Stimulated activated CD4-positive, alpha-beta T cell treated with anti-CD3 and anti-CD28 coated beads, Interleukin-1b, Interleukin-23, amount 100 ng/mL, for 1 hour (primary cell): Measurements from ENCODE around the gene CIITA.
"Not testable (repeated sequence)": the region's sequence is repeated elsewhere in the genome, so short reads cannot be mapped to it uniquely, and the experiment has no call there.

Experiments used
- DNase-seq, 2 donors: peaks; one replicate each; pipeline ENCODE4 v3.0.0-alpha.2; 2020; ENCODE audit warnings: low read depth in 2 of 2

Gene CIITA

DNA sequence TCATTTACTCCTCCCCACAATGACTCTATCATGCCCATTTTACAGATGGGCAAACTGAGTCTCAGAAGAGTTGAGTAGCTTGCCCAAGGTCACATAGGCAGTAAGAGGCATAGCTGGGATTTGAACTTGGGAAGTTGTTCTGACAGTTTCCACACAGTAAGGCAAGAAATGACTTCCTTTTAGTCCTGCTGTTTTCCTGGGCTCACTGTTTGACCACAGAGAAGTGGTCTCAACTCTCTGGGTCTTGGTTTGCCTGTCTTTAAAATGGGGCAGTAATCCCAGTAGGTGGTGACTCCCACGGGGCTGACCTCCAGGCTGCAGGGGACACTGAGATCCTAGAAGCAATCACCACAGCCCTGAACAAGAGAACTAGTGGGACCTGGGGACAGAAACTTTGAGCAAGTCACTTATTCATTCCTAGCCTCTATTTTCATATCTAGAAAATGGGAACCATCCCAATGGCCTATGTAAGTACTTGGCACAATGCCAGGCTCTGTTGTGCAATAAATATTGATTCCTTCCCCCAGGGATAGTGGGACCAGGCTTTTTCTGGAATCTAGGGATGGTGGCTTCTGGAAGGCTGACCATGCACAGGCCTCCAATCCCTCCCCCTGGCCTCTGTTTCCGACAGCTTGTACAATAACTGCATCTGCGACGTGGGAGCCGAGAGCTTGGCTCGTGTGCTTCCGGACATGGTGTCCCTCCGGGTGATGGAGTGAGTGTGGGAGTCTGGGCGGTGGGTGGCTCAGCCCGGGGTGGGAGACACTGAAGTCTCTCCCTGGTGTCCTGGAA, 44.7 kb downstream of the CIITA start:
- DNase-seq, result no peak

DNA sequence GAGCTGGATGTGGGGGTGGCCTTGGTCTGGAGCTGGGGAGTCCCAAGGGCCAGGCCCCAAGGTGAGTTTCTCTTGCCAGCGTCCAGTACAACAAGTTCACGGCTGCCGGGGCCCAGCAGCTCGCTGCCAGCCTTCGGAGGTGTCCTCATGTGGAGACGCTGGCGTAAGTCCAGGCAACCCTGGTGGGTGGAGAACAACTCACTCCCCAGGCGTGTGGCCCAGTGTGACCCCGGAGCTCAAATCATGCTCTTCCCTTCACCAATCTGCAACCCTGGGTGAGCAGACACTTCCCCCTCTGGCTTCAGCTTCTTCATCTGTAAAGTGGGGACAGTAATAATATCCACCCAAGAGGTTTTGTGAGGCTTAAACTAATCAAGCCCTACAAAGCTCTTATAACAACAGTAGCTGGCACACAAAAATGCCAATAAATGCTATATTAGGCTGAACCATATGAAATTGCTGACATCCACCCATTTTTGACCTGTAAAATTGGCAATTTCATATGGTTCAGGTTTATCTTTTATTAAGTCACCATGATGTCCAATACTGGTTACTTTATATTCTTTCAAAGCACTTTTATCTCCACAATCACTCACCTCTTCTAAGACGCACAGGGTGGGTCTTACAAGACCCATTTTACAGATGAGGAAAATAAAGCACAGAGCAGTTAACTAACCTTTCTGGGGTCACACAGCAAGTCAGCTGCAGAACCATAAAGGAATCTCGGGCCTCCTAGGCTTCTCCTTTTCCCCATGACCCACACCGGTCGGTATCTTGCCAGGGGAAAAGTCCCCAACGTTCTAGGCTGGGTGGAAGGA, 45.5 kb downstream of the CIITA start:
- no peak for DNase-seq

GRCh38 chr16:10923146-10923649, 46.2 kb downstream of the CIITA start:
- no peak for DNase-seq

DNA sequence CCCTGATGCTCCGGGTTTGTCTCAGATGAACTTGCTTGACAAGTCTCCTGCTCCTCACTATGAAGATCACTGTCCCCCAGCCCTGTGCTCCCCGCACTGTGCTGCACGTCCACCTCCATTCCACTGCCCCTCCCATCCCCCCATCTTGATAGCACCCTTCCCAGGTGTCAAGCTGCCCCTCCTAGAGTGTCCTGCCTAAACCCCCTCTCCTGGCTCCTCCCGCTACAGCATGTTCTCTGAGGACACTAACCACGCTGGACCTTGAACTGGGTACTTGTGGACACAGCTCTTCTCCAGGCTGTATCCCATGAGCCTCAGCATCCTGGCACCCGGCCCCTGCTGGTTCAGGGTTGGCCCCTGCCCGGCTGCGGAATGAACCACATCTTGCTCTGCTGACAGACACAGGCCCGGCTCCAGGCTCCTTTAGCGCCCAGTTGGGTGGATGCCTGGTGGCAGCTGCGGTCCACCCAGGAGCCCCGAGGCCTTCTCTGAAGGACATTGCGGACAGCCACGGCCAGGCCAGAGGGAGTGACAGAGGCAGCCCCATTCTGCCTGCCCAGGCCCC, 46.7 kb downstream of the CIITA start:
- DNase-seq, result no peak

- DNase-seq, result not testable (repeated sequence)
These were observed 48.3 kb downstream of the CIITA start for GRCh38 chr16:10925285-10925684.

GRCh38 chr16:10926094-10926493, 49.1 kb downstream of the CIITA start:
- DNase-seq, result no peak

GRCh38 chr16:10926867-10927266, 49.9 kb downstream of the CIITA start:
- no peak for DNase-seq

GRCh38 chr16:10927497-10928112, 50.6 kb downstream of the CIITA start:
- DNase-seq, result no peak

DNA sequence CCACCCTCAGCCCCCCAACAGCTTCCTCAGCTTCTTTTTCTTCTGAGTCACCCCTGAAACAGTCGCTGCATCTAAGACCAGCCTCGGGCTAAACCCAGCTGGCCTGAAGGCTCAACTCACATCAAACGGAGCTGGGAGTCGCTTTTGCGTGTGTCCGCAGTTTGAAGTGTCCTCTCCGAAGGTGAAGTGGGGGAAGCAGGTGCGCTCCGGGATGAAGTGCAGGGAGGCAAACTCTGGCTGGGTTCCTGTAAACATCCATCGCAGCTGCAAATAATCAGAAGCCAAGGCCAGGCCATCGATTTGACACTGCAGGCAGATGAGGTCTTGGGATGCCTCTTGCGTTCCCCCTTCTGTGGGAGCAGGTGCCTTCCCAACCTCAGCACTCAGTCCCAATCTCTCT, 52.1 kb downstream of the CIITA start:
- DNase-seq, result not testable (repeated sequence)

- no peak for DNase-seq
These were observed 53.1 kb downstream of the CIITA start for GRCh38 chr16:10929853-10930754.

DNA sequence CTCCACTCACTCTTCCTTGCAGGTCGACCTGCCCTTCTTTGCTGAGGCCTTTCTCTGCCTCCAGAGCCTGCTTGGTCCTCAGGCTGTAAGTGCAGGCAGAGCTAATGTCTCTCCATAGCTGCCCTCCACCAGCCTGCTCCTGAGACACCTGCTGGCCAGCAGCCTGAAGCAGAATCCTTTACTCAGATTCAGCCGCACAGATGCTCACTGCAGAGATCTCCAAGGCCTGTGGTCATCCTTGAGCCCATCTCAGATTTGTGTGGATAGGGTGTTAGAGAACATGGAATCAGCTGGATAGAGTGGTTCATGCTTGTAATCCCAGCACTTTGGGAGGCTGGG, 53.7 kb downstream of the CIITA start:
- no peak for DNase-seq

DNA sequence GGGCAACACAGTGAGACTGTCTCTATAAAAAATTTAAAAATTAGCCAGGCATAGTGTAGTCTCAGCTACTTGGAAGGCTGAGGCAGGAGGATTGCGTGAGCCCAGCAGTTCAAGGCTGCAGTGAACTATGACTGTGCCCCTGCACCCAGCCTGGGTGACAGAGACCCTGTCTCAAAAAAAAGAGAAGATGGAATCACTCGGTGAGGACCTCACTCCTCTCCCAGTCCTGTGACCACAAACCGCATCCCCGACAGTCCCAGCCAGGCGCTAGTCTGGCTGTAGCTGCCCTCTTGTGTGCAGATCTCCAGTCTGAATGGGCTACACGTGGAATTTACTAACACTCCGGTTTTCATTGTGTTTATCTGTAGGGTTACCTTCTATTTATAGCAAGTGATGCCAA, 54.1 kb downstream of the CIITA start:
- DNase-seq, result no peak

DNA sequence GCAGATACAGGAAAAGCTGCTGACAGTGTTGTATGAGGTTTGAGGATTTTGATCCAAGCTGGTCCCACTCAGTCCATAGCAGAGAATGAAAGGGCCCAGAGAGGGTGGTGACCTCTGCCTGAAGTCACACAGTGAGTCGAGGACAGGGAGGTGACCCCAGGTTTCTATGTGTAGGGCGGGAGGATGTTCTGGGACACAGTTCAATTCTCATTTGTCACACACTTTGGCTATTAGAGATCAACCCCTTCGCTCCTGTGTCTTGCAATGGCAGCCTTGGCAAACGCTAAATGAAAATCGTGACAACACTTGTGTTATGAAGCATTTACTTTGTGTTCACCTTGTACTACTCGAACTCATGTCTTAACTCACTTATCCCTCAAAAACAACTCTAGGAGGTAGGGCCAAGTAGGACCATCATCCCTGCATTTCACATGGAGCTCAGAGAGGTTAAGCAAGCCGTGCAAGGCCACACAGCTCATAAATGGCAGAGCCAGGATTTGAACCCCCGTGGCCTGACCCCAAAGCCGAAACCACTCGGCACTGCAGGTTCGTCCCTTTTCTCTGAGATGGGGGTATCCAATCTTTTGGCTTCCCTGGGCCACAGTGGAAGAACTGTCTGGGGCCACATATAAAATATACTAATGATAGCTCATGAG, 55.1 kb downstream of the CIITA start:
- DNase-seq, result no peak

GRCh38 chr16:10932959-10933710, 56.1 kb downstream of the CIITA start:
- DNase-seq, result no peak

- no peak for DNase-seq
These were observed 56.9 kb downstream of the CIITA start for GRCh38 chr16:10933865-10934264.

- DNase-seq, result no peak
These were observed 57.5 kb downstream of the CIITA start for GRCh38 chr16:10934325-10935107.

GRCh38 chr16:10935226-10935915, 58.4 kb downstream of the CIITA start:
- DNase-seq, result no peak

- no peak for DNase-seq
These were observed 59.4 kb downstream of the CIITA start for GRCh38 chr16:10936272-10936984.
